Subcutaneous adipose tissue (tissue), 4 donors: ENCODE measurements around the gene MKLN1. TPM values are rescaled to one million over a fixed set of nuclear protein-coding genes. Genes with fewer than 3 reads are reported as not detected.

Experiments
- CTCF ChIP-seq: fragments of 450-650 bp; IDR thresholded peaks from one replicate; pipeline ENCODE4 v1.5.1; 2016; ENCODE audit warnings: low read depth, mild to moderate bottlenecking, control low read depth, antibody characterized with exemption, moderate library complexity
- total RNA-seq, 4 donors: library from RNA; depleted of rRNA; stranded (reverse); fragments of >200 nt; gene quantifications; one replicate each; pipeline ENCODE4 v1.1.0, GENCODE V29; 2016

Gene MKLN1
- total RNA-seq, 4 donors from 2014 or later: 67.0 to 144 (median 89.2) TPM

DNA sequence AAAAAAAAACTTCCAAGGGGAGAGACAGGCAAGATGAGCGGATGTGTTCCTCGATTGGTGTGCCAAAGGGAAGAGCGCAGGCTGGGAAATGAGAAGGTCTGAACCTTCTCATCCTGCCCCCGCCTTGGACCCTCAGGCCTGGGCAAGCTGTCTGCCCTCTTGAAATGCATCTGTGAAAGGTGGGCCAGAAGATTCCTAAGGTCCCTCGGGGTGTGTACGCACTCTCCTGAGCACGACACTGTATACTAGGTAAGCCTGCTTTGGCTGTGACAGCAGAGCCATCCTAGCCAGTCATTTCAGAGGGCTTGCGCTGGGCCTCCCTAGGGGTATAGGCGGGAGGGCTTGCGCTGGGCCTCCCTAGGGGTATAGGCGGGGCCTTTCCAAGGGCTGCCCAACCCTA is 201.9 kb downstream of the MKLN1 start:
- TF ChIP-seq CTCF: no peak

DNA sequence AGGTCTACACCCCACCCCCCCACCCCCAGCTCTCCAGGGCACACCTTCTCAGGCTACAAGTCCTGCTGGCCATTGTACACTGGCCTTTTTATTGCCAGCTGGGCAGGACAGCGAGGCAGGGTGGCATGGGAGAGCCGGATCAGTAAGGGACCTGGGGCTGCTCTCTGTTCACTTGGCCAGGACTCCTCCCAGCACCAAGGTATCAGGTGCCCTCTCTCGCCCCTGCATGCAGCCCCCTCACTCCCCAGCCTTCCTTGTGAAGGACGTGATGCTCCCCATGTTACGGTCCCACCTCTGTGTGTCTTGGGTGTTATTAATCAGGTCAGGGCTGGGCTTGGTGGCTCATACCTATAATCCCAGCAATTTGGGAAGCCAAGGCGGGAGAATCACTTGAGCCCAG is 202.5 kb downstream of the MKLN1 start:
- TF ChIP-seq CTCF: no peak

DNA sequence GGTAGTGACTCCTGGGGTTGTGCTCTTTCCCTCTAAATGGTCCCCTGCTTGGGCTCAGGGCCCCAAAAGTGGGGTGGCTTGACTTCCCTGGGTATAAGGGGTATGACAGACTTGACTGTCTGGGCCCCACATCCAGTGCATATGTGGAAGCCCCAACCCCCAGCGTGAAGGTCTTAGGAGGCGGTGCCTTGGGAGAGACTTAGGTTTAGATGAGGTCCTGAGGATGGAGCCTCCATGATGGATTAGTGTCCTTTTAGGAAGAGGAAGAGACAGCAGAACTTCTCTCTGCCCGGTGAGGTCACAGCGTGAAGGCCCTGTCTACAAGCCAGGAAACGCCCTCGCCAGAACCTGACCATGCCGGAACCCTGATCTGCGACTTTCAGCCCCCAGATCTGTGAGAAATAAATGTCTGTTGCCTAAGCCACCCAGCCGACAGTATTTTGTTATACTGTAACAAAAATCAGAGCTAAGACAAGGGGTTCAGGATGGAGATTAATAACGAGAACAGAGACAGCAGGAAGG is 205.0 kb downstream of the MKLN1 start:
- TF ChIP-seq CTCF: no peak

DNA sequence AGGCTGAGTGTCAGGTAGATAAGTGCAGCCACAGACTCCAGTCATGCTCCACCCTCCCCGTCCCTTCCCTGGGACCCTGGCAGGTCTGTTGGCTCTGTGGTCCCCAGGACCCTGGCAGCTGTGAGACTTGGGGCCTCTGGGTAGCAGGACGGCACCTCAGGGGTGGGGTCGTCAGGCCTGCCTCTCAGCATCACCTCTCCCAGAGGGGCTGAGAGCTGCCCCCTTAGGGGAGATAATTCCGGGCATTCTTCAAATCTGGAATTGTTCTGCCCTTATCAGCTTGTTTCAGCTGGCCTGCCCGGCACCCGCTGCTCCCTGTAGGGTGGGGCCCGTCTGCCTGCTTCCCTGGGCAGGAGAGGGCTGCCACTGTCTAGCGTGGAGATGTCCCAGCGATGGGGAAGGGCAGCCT is 205.5 kb downstream of the MKLN1 start:
- no peak for TF ChIP-seq CTCF

GRCh38 chr7:131533566-131534561 is 206.2 kb downstream of the MKLN1 start:
- no peak for TF ChIP-seq CTCF

DNA sequence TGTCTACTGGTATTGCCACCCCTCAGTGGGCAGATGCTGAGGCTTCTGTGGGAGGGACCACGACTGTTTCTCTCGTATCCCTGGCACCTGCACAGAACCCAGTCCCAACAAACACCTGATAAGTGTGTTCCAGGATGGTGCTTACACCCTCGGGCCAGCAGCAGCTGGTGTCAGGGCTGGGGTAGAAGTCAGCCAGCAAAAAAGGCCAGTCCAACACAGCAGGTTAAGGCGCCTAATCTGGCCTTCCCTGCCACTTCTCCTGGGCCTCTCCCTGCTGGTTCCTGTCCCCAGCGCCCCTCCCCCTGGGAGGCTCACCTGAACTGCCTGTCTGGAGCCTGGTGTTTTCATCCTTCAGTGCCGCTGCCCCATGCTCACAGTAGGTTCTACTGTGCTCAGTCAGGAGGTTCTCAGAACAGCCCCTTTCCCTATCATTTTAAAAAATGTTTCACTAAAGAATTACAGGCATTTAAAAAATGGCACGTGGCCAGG is 208.7 kb downstream of the MKLN1 start:
- no peak for TF ChIP-seq CTCF

DNA sequence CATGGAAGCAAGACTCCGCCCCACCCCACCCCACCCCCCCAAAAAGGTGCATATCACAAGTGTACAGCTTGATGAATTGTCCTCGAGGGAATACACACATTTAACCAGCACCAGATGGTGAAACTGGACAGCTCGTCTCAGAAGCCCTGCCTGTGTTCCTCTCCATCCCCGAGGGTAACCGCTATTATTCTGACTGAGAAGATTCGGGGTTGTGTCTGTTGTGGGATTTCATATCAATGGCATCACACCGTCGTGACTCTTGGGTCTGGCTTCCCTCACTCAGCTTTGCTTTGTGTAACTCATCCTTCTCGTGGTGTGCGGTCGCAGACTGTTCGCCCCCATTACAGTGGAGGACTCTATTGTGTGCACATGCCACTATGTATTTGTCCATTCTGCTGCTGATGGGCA is 209.9 kb downstream of the MKLN1 start:
- no peak for TF ChIP-seq CTCF
